ENCODE measurements around the gene FALEC.

The FALEC gene

DNA sequence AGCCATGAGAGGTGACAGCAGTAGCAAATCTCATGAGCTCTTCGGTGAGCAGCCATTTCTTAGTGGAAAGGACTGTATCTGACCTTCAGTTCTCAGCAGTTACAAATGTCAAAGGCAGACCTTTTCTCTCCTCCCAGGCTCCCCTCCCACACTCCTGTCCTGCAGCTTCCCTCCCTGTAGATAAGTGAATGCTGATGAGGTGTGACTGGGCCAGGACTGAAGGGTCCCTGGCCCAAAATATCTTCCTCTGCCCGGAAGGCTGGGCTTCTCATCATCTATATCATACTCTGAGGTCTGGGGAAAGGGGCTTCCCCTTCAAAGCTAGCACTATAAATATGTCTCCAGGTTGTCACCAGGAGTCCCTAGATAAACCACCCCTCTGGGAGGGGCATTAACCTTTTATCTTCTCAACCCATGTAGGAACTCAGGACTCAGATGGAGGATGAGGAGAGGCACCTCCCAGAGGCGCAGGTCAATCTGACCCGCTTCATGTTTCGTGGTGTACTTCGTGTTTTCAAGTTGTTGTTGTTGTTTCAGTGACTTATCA, 30.0 kb downstream of the FALEC start:
- DNase-seq (ENCODE audit: low read depth) = no peak

DNA sequence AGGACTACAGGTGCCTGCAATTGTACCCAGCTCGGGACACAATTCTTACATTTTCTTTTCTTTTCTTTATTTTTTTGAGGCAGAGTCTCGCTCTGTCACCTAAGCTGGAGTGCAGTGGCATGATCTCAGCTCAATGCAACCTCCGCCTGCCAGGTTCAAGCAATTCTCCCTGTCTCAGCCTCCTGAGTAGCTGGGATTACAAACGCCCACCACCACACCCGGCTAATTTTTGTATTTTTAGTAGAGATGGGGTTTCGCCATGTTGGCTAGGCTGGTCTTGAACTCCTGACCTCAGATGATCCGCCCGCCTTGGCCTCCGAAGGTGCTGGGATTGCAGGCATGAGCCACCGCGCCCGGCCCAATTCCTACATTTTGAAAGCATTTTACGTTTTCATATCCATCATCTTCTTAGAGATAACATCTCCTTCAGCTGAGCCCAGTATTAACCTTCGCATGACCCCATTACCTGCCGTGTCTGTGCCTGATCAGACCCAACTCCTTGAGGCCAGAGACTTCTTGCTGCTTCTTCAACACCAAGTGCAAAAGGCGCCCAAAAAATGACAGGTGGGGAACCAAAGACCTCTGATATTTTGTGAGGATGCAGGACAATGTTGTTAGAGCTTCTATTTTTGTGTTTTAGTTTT, 30.9 kb downstream of the FALEC start:
- no peak for DNase-seq (ENCODE audit: low read depth)

DNA sequence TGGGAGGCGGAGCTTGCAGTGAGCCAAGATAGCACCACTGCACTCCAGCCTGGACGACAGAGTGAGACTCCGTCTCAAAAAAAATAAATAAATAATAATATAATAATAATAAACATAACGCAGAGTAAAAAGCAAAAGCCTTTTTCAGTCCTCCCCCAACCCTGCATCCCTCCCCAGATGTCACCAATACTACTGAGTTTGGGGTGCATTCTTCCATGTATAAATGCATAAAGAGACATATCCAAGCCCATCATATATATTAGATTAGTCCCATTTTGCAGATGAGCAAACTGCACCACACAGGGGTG, 32.7 kb downstream of the FALEC start:
- DNase-seq (ENCODE audit: low read depth) = no peak

DNA sequence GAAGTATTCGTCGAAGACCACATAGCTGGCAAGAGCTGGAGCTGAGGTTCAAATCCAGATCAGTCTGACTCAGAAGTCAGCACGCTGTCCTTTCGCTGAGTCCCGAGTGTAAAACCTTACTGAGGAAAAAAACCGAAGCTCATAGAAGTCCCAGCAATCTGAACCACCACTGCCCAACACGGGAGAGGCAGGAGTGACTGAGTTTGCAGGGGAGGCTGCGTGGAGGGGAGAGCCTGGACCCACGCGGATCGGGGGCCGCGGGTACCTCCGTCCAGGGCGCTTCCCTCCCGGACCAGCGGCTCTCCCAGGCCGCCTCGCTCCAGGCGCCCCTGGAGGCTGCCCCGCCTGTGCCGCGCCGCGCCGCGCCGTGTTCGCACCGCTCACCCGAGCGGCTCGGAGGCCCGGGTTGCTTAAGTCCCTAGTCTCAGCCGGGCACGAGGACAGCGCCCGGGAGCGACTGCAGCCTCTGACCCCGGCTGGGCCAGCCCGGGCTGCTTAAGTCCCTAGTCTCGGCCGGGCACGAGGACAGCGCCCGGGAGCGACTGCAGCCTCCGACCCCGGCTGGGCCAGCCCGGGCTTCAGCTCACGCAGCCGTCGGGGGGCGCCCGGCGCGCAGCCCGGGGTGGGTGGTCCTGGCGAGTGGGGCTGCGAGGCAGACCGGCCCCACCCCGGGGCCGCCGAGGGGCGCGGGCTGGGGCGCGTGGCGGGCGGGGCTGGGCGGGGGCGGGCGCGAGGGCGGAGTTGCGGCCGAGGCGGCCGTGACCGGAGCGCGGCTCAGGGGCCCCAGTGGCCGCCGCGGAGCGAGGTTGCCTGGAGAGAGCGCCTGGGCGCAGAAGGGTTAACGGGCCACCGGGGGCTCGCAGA, 33.3 kb downstream of the FALEC start, which contains the start of gene ADAMTSL4:
ADAMTSL4 (plus strand) TSS at position 777 of the 864 bp plus-strand sequence. CDS start 2,881 bp downstream, outside the sequence.
- no peak for DNase-seq (ENCODE audit: low read depth)

DNA sequence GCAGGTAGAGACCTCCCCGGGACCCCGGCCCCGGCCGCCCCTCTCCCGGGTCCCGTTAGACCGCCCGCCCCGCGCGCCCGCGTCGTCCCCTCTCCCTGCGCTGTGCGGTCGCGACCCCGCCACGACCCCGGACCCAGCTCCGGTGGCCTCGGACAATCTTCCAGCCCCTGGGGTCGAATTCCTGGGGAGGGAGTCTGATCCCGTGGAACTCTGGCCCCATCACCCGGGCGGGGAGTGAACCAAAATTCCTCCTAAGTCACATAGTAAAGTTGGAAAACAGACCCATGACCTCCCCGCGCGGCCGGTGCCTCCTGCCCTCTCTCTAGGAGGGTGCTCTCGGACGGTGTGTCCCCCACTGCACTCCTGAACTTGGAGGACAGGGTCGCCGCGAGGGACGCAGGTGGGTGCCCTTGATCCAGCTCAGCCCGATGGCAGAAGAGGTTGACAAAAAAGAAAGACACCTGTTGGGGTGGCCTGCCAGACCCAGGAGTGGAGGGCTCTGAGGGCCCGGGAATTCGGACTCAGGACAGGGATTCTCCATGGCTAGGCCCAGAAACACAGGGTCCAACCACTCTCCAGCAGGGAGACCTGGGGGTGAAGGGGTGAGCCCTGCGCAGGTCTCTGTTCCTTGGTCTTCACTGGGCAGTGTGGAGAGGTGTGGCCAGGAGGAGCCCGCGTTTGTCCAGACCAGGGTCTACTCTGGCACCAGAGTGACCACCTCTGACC, 34.1 kb downstream of the FALEC start:
- DNase-seq (ENCODE audit: low read depth) = no peak

DNA sequence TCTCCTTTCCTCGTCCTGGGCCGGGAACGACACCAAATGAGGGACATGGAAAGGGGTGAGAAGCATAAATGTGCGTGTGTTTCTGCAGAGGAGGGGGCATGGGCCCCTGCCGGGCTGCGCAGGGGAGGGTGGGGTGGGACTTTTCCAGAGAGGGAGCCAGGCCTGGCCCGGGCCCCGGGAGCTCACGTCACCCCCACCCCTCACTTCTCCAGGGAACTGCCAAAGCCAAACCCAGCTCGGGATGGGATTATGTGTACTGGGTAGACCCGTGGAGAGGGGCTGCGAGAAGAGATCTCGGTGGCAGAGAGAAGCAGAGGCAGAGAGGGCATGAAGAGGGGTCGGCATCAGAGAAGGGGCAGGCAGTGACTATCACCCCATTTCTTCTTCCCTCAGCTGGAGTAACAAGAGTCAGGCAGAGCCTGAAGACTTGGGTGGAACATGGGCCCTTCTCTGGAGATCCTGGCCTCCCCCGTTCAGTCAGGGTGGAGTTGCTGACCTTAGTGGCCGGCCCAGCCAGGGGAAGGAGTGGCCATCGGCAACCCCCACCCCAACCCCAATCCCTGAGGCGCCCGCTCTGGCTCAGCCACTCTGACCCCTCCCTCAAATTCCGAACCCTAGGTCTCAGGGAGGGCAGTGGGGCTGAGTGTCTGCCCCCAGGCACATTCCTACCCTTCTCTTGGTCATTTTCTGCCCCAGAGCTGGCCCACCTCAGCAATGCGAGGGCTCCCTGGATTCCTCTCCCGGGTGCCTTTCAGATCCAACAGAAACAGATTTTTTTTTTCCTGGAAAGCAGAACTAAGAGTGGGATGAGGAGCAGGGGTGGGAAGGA, 34.9 kb downstream of the FALEC start:
- no peak for DNase-seq (ENCODE audit: low read depth)

DNA sequence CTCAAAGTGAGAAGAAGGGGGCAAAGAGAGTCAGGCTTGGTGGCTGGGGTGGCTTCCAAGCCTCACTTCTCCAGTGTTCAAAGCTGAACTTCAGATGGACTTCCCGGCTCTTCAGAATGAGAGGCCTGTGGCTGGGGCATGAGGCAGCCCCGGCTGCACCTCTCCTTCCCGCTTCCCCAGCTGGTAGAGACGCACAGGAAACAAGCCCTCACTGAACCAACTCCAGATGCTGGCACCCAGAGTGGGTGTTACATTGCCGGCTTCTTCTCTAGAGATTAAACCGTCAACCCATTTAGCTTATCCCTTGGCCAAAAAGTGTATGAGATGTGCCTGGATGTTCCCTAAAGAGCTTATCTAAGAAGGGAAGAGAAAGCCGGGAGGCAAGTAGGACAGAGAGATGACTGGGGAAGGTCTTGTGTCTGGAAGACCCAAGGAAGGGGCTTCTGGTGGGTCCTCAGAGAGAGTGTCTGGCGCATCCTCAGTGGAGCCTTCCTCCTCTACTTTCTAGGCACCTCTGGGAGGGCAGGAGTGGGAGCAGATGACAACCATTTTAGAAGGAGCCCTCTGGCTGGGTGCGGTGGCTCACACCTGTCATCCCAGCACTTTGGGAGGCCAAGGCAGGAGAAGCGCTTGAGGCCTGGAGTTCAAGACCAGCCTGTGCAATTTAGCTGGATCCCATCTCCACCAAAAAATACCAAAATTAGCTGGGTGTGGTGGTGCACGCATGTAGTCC, 35.7 kb downstream of the FALEC start:
- DNase-seq (ENCODE audit: low read depth) = no peak

DNA sequence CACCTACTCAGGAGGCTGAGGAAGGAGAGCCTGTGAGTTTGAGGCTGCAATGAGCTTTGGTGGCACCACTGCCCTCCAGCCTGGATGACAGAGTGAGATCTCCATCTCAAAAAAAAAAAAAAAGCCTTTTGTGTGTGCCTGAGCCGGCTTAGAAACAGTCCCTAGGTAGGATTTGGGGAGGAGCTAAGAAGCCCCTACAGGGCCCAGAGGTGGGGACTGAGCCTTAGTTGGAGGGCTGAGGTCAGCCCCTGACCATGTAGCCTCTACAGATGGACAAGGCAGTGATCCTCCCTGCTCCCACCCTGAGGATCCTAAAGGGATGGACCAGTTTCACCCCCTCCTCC, 36.2 kb downstream of the FALEC start:
- DNase-seq (ENCODE audit: low read depth) = no peak

DNA sequence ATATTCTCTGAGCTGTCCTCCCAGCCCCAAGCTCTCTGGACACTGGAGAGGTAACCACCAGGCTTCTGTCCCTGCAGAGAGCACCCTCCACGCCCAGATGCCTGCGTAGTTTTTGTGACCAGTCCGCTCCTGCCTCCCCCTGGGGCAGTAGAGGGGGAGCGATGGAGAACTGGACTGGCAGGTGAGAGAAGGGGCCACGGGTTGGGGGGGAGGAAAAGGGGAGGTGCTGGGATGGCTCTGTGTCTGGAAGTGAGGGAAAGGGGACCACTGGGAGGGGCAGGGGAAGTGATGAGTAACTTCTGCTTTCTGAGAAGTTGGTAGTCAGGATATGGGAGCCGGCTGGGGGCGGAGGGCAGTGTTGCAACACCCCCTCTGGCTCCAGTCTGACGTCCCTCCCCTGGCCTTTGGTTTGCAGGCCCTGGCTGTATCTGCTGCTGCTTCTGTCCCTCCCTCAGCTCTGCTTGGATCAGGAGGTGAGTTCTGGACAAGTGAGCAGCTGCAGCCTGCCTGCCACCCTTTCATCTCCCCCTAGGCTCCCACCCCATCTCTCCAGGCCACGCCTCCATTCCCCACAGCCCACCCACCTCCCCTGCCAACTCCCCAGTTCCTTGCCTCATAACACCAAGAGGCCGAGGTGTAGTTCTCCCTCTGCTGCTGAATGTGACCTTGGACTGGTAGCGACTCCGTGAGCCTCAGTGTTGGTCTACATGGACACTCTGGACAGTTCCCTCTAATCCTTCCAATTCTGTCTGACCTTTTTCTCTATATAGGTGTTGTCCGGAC, 36.8 kb downstream of the FALEC start:
- no peak for DNase-seq (ENCODE audit: low read depth)

DNA sequence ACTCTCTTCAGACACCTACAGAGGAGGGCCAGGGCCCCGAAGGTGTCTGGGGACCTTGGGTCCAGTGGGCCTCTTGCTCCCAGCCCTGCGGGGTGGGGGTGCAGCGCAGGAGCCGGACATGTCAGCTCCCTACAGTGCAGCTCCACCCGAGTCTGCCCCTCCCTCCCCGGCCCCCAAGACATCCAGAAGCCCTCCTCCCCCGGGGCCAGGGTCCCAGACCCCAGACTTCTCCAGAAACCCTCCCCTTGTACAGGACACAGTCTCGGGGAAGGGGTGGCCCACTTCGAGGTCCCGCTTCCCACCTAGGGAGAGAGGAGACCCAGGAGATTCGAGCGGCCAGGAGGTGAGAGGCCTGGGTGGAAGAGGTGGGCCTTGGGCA, 37.3 kb downstream of the FALEC start:
- DNase-seq (ENCODE audit: low read depth) = no peak

DNA sequence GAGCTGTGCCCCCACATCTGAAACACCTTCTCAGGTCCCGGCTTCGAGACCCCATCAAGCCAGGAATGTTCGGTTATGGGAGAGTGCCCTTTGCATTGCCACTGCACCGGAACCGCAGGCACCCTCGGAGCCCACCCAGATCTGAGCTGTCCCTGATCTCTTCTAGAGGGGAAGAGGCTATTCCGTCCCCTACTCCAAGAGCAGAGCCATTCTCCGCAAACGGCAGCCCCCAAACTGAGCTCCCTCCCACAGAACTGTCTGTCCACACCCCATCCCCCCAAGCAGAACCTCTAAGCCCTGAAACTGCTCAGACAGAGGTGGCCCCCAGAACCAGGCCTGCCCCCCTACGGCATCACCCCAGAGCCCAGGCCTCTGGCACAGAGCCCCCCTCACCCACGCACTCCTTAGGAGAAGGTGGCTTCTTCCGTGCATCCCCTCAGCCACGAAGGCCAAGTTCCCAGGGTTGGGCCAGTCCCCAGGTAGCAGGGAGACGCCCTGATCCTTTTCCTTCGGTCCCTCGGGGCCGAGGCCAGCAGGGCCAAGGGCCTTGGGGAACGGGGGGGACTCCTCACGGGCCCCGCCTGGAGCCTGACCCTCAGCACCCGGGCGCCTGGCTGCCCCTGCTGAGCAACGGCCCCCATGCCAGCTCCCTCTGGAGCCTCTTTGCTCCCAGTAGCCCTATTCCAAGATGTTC, 38.0 kb downstream of the FALEC start:
- DNase-seq (ENCODE audit: low read depth) = no peak

DNA sequence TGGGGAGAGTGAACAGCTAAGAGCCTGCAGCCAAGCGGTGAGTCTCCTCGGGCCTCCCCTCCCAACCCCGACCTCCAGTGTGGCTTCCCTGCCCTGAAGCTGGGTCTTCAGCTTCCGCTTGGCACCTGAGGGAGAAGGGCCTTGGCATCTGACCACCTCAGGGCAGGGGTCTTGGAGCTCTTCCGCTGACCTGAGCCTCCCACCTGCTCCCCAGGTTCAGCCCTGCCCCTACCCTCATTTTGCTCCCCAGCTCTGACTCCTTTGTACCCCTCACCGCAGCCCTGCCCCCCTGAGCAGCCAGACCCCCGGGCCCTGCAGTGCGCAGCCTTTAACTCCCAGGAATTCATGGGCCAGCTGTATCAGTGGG, 38.5 kb downstream of the FALEC start:
- no peak for DNase-seq (ENCODE audit: low read depth)

DNA sequence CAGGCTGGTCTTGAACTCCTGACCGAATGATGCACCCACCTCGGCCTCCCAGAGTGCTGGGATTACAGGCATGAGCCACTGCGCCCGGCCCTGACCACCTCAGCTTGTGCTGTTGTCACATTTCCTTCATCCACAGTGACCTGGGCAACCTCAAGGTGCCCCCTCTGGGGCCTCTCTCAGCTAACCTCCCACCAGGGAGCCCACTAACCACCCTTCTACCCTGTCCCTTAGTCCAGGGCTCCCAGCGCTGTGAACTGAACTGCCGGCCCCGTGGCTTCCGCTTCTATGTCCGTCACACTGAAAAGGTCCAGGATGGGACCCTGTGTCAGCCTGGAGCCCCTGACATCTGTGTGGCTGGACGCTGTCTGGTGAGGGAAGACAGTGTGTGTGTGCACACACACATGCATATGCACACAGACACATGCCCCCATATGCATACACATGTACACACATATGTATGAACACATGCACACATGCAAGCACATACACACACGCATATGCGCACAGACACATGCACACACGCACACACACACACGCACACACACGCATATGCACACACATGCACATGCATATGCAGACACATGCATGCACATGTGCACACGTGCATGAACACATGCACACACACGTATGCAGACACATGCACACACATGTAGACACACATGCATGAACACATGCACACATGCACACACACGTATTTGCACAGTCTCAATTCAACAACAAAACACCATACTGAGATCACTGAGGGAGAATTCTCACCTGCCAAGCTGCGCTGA, 39.8 kb downstream of the FALEC start:
- no peak for DNase-seq (ENCODE audit: low read depth)

DNA sequence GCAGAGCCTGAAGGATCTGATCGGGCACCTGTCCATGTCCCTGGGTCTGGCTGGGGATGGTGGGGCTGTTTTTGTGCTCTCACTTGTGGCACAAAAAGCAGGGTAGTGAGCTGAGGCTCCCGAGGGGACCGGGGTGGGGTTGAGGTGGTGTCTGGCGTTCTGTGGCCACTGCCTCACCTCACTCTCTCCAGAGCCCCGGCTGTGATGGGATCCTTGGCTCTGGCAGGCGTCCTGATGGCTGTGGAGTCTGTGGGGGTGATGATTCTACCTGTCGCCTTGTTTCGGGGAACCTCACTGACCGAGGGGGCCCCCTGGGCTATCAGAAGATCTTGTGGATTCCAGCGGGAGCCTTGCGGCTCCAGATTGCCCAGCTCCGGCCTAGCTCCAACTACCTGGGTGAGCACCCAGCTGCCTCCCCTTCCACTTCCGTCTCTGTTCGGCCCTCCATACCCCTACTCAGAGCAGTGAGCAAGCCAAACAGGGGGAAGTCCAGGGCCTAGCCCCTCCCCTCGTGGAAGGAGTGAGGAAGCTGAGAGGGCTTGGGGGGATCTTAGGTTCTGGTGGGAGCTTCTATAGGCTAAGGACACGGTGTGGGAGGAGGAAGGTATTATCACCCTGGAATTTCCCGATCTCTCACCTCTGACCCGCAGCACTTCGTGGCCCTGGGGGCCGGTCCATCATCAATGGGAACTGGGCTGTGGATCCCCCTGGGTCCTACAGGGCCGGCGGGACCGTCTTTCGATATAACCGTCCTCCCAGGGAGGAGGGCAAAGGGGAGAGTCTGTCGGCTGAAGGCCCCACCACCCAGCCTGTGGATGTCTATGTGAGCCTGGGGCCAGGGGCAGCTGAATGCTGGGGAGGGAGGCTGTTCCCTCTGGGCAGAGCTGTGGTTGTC, 40.7 kb downstream of the FALEC start:
- DNase-seq (ENCODE audit: low read depth) = no peak

DNA sequence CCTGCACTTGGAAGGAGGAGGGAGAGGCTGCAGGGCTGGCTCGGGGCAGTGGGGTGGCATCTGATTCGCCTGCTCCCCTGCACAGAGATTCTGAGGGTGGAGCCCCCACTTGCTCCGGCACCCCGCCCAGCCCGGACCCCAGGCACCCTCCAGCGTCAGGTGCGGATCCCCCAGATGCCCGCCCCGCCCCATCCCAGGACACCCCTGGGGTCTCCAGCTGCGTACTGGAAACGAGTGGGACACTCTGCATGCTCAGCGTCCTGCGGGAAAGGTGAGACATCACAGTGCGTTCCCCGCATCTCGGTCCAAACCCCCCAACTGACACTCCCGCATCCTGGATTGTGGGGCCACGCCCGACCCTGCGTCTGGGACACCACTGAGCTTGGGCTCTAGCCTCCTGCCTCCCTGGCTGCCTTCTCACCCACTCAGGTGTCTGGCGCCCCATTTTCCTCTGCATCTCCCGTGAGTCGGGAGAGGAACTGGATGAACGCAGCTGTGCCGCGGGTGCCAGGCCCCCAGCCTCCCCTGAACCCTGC, 41.6 kb downstream of the FALEC start:
- no peak for DNase-seq (ENCODE audit: low read depth)

DNA sequence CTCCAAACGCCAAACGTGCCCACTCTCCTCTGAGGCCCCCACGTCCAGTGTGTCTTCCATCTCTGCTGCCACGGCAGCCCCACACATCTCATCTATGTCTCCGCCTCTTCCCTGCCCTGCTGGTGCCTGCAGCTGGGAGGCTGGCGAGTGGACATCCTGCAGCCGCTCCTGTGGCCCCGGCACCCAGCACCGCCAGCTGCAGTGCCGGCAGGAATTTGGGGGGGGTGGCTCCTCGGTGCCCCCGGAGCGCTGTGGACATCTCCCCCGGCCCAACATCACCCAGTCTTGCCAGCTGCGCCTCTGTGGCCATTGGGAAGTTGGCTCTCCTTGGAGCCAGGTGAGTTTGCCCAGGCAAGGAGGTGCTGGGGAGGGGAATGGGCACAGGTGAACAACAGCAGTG, 42.3 kb downstream of the FALEC start:
- DNase-seq (ENCODE audit: low read depth) = no peak

DNA sequence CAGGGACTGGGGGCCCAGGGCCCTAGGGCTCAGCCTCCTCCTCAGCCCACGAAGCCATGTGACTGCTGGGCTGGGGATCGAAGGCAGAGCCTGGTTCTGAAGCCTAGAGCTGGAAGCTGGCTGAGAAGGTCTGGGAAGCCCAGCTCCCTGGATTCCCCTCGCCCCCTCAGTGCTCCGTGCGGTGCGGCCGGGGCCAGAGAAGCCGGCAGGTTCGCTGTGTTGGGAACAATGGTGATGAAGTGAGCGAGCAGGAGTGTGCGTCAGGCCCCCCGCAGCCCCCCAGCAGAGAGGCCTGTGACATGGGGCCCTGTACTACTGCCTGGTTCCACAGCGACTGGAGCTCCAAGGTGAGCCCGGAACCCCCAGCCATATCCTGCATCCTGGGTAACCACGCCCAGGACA, 42.8 kb downstream of the FALEC start:
- DNase-seq (ENCODE audit: low read depth) = no peak

Data from GM04503 (cell line).